Ovary (tissue), 9 donors: ENCODE measurements around the gene ANTXR1. TPM values are rescaled to one million over a fixed set of nuclear protein-coding genes. Genes with fewer than 3 reads are reported as not detected.

ENCODE experiments used
- DNase-seq, 5 donors: peaks; one replicate each; pipeline ENCODE4 v3.0.0-alpha.2; 2019 to 2020
- H3K27ac ChIP-seq, 2 donors: fragments of 200-600 bp; one replicate each; pipeline versions ENCODE4 v1.5.1 to v1.8.0; 2019 to 2022
- H3K27me3 ChIP-seq: fragments of 200-600 bp; one replicate; pipeline ENCODE4 v1.8.0; 2022
- H3K36me3 ChIP-seq: fragments of 200-600 bp; sonication (generic); one replicate; pipeline ENCODE4 v1.5.1; 2019
- H3K4me1 ChIP-seq: one replicate; pipeline ENCODE4 v1.8.1; 2013; ENCODE audit warnings: mild to moderate bottlenecking, moderate library complexity; ENCODE audit not compliant: insufficient read depth
- H3K4me3 ChIP-seq: fragments of 200-600 bp; sonication (generic); one replicate; pipeline ENCODE4 v1.5.1; 2017
- H3K9me3 ChIP-seq, 2 donors: fragments of 200-600 bp in 1 of 2; sonication (generic) in 1 of 2; one replicate each; pipeline versions ENCODE4 v1.5.1 to v1.8.1; 2013 to 2019; ENCODE audit warnings: mild to moderate bottlenecking in 1 of 2, moderate library complexity in 1 of 2
- EP300 ChIP-seq: sonication (generic); formaldehyde crosslinking; IDR thresholded peaks from one replicate; pipeline ENCODE4 v1.6.1; 2017; ENCODE audit warnings: antibody characterized with exemption
- POLR2A ChIP-seq: fragments of 450-650 bp; IDR thresholded peaks from one replicate; pipeline ENCODE4 v1.6.1; 2017; ENCODE audit warnings: antibody characterized with exemption, mild to moderate bottlenecking, moderate library complexity
- WGBS, 3 donors: extraction: QIAGEN DNeasy Blood & Tissue Kit in 1 of 3; methylation state at CpG; one replicate each; pipeline versions ENCODE4 v1.1.5 to v1.1.7; 2013 to 2017; 5-methylcytosine and 5-hydroxymethylcytosine counted together
- intact Hi-C, 4 donors: fragments of 100-400 bp; cut with DNase I; formaldehyde crosslinking; loops; one replicate each; pipeline versions ENCODE4 v1.11.0 to v1.15.1; 2022 to 2023
- polyA plus RNA-seq, 2 donors: library from polyadenylated mRNA; stranded (reverse); fragments of 200-250 nt in 1 of 2; fragments of 350-450 nt in 1 of 2; fragmentation: Illumina TruSeq in 1 of 2; extraction: RNeasy Lipid Tissue Mini Kit (QIAGEN cat#74804) in 1 of 2; gene quantifications; one replicate each; pipeline ENCODE4 v1.2.3, GENCODE V29; 2013 to 2014
- total RNA-seq, 7 donors: library from RNA; depleted of rRNA in 2 of 7; stranded (reverse); fragments of >200 nt in 2 of 7; fragmentation: NEBNext Ultra II Directional in 3 of 7; extraction: Animal tissue kit (Norgen Biotek cat#: 25700) in 3 of 7; gene quantifications; one replicate each; pipeline versions ENCODE4 v1.1.0 to v1.2.4, GENCODE V29; 2016 to 2023
- TF ChIP-seq, protein P1 (sequence below), 3 donors: fragments of 450-650 bp in 2 of 3; fragments of 200-600 bp in 1 of 3; IDR thresholded peaks; one replicate each; pipeline versions ENCODE4 v1.5.1 to v1.8.0; 2016 to 2022; ENCODE audit warnings: antibody characterized with exemption in 3 of 3, mild to moderate bottlenecking in 1 of 3
- donor health status: DM: no; HTN: no; CAD: no; lungs with moderate emphysema.
- donor health status: DM: no; HTN: no; CAD: no.
- donor health status: Bipolar disorder and iron deficiency.
- donor health status: DM: yes; HTN: yes; CAD: no.
- donor health status: DM: no; HTN: no; CAD: no.
- donor health status: DM: yes; HTN: yes; CAD: no.

Gene ANTXR1
- total and polyA plus RNA-seq, 9 donors: 73.0 to 276 (median 152) TPM

DNA sequence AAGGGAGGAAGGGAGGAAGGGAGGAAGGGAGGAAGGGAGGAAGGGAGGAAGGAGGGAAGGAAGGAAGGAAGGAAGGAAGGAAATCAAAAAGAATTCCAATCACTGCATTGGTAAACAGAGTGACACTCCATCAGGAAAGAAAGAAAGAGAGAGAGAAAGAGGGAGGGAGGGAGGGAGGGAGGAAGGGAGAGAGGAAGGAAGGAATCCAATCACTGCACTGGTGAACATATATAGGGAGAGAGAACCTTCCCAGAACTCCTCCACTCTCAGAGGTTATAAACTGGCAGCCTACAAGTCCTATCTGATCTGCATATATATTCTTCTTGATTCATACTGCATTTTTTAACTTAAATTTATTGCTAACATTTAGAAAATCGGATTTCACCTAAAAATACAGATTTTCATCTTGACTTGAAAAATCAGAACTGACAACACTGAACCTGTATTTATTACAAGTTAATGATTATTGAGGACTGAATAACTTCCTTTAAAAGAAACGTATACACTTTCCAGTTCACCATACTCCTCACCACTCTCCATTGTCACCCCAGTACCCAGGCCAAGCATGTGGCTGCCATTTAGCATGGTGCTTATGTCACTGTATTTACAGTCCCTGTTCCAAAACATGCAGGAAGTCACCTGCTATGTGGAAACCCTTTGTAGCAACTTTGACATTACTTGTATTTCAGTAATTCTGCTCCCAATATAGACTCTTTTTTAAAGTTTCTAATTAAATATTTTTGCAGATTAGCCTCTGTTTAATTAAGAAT lies 83.5 kb downstream of the ANTXR1 start:
- no peak for TF ChIP-seq EP300
- TF ChIP-seq, protein P1, sequence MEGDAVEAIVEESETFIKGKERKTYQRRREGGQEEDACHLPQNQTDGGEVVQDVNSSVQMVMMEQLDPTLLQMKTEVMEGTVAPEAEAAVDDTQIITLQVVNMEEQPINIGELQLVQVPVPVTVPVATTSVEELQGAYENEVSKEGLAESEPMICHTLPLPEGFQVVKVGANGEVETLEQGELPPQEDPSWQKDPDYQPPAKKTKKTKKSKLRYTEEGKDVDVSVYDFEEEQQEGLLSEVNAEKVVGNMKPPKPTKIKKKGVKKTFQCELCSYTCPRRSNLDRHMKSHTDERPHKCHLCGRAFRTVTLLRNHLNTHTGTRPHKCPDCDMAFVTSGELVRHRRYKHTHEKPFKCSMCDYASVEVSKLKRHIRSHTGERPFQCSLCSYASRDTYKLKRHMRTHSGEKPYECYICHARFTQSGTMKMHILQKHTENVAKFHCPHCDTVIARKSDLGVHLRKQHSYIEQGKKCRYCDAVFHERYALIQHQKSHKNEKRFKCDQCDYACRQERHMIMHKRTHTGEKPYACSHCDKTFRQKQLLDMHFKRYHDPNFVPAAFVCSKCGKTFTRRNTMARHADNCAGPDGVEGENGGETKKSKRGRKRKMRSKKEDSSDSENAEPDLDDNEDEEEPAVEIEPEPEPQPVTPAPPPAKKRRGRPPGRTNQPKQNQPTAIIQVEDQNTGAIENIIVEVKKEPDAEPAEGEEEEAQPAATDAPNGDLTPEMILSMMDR (IDR thresholded peaks at IDR 0.05): no peak
- Histone ChIP-seq H3K9me3 (no peaks in the 10 kb centered on the region), H3K27me3 (no peaks in the 10 kb centered on the region), H3K36me3 (no peaks in the 10 kb centered on the region), H3K4me3 (no peak overlapping the region), H3K4me1 (peaks cover 5% of the 10 kb centered on the region), H3K27ac (no peak overlapping the region)
- intact Hi-C loops: no loop called here
- no peak for DNase-seq
- WGBS, 3 donors: 86 to 90% (median 88%) methylated on average over 2 of the region's 2 CpGs

DNA sequence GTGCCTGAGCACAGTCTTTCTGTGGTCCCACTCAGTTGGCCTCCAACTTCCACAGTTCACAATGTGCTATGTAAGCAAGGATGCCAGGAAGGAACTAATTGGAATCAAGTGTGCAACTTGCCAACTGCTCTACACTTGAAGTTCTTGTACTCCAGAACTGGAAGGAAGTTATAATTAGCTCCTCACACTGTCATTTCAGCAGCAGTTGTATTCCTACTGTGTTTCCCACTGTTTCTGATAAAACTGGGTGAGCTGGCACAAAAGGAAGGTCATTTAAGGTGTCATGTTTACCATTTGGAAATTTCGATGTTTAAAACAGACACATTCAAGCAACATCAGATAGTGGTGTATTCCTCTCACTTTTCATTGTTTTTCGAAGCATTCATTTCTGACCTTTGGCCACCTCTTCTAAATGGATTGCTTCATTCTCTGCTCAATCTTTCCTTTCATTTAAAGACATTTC lies 84.2 kb downstream of the ANTXR1 start:
- no peak overlapping the region for H3K27ac ChIP-seq
- DNase-seq: no peak
- TF ChIP-seq, protein P1 (IDR thresholded peaks at IDR 0.05): no peak
- TF ChIP-seq POLR2A (no peak), EP300 (no peak)
- intact Hi-C loops: no loop called here
- H3K9me3 ChIP-seq: no peaks in the 10 kb centered on the region
- H3K27me3 ChIP-seq: no peaks in the 10 kb centered on the region
- H3K4me3 ChIP-seq: no peak overlapping the region
- H3K36me3 ChIP-seq: no peaks in the 10 kb centered on the region
- peaks cover 5% of the 10 kb centered on the region for H3K4me1 ChIP-seq
- 26 to 31% (median 27%) methylated on average over 2 of the region's 2 CpGs for WGBS, 3 donors

GRCh38 chr2:69097891-69098655 lies 85.1 kb downstream of the ANTXR1 start:
- no peak overlapping the region for H3K4me3 ChIP-seq
- 59 to 77% (median 63%) methylated on average over 2 of the region's 2 CpGs for WGBS, 3 donors
- TF ChIP-seq POLR2A (no peak), EP300 (no peak)
- TF ChIP-seq, protein P1 (IDR thresholded peaks at IDR 0.05): no peak
- intact Hi-C loops: no loop called here
- no peaks in the 10 kb centered on the region for H3K27me3 ChIP-seq
- no peak overlapping the region for H3K27ac ChIP-seq
- no peaks in the 10 kb centered on the region for H3K36me3 ChIP-seq
- peaks cover 5% of the 10 kb centered on the region for H3K4me1 ChIP-seq
- DNase-seq: no peak
- no peaks in the 10 kb centered on the region for H3K9me3 ChIP-seq

- no peak for DNase-seq
- no peaks in the 10 kb centered on the region for H3K36me3 ChIP-seq
- no peaks in the 10 kb centered on the region for H3K9me3 ChIP-seq
- peaks cover 5% of the 10 kb centered on the region for H3K4me1 ChIP-seq
- intact Hi-C loops: no loop called here
- TF ChIP-seq POLR2A (no peak), EP300 (no peak)
- TF ChIP-seq, protein P1 (IDR thresholded peaks at IDR 0.05): no peak
- H3K27me3 ChIP-seq: no peaks in the 10 kb centered on the region
- no peak overlapping the region for H3K27ac ChIP-seq
- H3K4me3 ChIP-seq: no peak overlapping the region
Measured at GRCh38 chr2:69099541-69099940, 86.6 kb downstream of the ANTXR1 start.
